Thyroid gland (tissue), 4 donors: ENCODE results near the gene RNF31.

ENCODE experiments used
- POLR2A ChIP-seq, 2 donors: fragments of 450-650 bp; IDR thresholded peaks; one replicate each; pipeline ENCODE4 v1.6.1; 2017; ENCODE audit warnings: antibody characterized with exemption in 2 of 2, mild to moderate bottlenecking in 2 of 2, moderate library complexity in 1 of 2
- TF ChIP-seq, protein P1 (sequence below), 6 experiments: fragments of 200-600 bp in 3 of 6; fragments of 450-650 bp in 3 of 6; sonication (generic) in 3 of 6; IDR thresholded peaks; one replicate each; pipeline ENCODE4 v1.5.1; 2016 to 2019; ENCODE audit warnings: antibody characterized with exemption in 6 of 6, mild to moderate bottlenecking in 2 of 6, inconsistent platforms in 1 of 6, moderate library complexity in 1 of 6

GRCh38 chr14:24144451-24144850, 2.8 kb upstream of the RNF31 start:
- TF ChIP-seq, protein P1, sequence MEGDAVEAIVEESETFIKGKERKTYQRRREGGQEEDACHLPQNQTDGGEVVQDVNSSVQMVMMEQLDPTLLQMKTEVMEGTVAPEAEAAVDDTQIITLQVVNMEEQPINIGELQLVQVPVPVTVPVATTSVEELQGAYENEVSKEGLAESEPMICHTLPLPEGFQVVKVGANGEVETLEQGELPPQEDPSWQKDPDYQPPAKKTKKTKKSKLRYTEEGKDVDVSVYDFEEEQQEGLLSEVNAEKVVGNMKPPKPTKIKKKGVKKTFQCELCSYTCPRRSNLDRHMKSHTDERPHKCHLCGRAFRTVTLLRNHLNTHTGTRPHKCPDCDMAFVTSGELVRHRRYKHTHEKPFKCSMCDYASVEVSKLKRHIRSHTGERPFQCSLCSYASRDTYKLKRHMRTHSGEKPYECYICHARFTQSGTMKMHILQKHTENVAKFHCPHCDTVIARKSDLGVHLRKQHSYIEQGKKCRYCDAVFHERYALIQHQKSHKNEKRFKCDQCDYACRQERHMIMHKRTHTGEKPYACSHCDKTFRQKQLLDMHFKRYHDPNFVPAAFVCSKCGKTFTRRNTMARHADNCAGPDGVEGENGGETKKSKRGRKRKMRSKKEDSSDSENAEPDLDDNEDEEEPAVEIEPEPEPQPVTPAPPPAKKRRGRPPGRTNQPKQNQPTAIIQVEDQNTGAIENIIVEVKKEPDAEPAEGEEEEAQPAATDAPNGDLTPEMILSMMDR (IDR thresholded peaks at IDR 0.05): no peak
- TF ChIP-seq POLR2A (IDR thresholded peaks at IDR 0.05): no peak
